Hindlimb muscle (tissue), 1 donor: Measurements from ENCODE around the gene DUSP12. TPM values are rescaled to one million over a fixed set of nuclear protein-coding genes. Genes with fewer than 3 reads are reported as not detected.

Experiments used
- DNase-seq: peaks from one replicate; pipeline ENCODE4 v3.0.0-alpha.2; 2013
- polyA plus RNA-seq: library from polyadenylated mRNA; unstranded; fragments of 120-200 nt; gene quantifications from one replicate; pipeline ENCODE4 v1.2.1, GENCODE V29; 2013; ENCODE audit not compliant: insufficient read length

Gene DUSP12
- polyA plus RNA-seq, 1 donor, result 26.3 TPM

DNA sequence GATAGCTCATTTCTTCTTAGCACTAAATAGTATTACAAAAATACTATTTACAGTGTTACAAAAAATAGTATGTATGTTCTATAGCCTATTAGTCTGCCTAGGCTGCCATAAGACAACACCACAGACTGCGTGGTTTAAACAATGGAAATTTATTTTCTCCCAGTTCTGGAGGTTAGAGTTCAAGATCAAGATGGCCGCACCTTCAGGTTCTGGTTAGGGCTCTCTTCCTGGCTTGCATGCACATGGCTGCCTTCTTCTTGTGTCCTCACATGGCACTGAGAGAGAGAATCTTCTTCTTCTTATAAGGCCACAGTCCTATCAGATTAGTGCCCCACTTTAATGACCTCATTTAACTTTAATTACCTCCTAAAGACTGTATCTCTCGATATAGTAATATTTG lies 20.7 kb downstream of the DUSP12 start:
- no peak for DNase-seq

DNA sequence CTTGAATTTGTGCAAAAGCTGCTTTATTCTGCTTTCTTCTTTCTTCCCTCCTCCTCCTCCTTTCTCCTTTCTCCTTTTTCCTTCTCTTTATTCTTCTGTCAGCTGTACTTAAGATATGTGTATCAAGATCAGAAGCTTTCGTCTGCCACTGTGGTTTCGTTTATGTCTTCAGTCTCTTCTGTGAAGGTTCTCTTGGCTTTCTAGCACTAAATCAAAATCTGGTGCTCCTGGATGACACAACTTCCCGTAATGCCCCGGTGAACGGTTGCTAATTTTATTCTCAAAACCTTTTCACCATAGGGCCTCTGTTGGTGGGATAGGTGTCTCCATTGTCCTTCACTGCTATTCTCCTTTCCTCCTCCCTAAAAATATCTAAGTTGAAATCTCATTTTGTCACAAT lies 21.6 kb downstream of the DUSP12 start:
- no peak for DNase-seq

DNA sequence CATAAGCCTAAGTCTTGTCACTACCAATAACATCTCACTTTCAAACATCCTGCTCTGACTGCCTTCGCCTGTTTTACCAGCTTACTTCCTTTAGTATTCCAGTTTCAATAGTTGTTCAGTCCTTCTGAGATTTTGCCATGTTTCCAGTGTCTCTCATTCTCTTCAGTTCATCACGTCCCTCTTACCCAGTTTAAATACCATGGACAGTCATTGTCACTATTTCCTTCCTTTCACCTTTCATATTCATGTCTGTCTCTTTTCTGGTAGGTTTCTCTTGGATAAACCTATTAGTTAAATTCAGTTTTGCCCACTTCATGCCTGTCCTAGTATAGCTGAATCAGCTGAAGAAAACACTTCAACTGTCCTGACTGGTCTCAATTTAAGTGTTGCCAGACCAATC lies 22.4 kb downstream of the DUSP12 start:
- no peak for DNase-seq

DNA sequence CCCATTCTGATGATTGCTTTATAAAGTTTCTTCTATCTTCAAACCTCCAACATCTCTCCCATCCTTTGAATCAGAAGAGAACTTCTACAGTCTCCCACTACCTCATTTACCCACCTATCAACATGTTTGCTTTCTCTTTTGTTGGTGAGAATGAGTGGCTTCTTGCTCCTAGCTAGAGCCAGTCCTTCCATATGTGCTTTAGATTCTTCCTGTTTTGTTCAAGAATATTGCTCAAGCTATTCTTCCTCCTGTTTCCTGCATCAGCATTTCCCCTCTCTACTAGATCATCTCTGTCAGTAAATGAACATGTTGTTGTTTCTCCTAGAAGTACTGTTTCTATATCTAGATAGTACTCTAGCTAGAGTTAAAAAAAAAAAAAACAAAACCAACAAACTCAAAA lies 22.8 kb downstream of the DUSP12 start:
- DNase-seq, result no peak

DNA sequence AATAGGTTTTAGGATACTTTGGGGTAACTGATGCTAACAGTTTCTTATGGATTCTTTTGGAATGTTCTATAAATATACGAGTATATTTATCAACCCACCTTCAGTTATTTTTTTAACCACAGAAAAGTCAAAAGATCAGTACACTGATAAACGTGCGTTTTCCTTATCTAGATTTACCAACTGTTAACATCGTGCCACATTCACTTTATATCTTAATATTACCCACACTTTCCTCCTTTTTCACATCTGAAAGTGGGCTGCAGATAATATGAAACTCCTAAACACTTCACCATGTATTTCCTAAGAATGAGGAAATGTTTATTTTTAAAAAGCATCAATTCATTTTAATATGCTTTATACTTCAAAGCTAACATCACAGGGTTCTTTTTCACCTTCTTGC lies 24.2 kb downstream of the DUSP12 start:
- no peak for DNase-seq

DNA sequence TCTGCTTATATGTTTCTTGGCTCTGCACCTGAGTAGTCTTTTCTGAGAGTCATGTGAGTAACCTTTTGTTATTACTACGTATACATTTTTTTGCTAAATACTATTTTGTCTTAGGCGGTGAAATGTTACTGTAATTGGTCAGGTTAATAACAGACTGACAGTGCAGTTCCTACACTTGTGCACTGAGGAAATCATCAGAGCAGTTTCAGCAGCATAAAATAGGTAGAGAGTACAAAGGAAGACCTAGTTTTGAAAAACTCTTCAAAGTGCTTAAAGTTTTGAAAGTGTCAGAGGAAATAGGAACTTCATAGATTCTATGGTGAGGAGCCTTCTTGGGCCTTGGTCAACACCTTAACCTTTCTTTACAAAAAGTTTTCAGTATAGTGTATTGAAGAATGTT lies 27.7 kb downstream of the DUSP12 start:
- DNase-seq, result no peak

DNA sequence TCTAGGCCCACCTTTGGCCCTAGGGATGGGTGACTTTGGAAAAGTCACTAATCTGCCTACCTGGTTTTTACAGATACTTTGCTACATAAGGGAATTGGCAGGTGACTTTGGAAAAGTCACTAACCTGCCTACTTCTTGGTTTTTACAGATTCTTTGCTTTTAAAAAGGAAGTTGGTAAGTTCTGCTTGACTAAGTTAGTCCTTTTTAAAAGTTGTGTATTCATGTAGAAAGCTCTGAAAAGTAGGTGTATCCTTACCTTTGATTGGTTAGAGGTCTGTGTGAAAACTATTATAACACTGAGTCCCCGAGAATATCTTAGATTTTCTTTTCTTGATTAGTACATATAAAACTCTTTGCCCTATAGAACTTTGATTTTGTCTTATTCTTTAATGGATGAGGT lies 28.9 kb downstream of the DUSP12 start:
- no peak for DNase-seq

DNA sequence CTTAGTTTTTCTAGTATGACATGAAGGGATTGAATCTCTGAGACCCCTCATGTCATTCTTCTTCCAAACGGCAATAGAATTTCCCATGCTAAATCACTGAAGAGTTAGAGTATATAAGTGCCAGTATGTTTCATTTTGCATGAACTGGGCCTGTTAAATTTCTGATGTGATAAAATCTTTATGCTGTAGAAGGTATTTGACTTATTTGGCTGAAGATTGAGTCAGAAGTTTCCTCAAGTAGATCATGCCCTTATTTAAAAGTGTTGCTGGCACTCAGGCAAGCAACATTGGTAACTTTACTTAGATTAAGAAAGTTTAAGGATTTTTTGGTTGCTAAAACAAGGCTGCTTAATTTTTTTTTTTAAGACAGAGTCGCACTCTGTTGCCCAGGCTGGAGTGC lies 29.8 kb downstream of the DUSP12 start:
- no peak for DNase-seq

DNA sequence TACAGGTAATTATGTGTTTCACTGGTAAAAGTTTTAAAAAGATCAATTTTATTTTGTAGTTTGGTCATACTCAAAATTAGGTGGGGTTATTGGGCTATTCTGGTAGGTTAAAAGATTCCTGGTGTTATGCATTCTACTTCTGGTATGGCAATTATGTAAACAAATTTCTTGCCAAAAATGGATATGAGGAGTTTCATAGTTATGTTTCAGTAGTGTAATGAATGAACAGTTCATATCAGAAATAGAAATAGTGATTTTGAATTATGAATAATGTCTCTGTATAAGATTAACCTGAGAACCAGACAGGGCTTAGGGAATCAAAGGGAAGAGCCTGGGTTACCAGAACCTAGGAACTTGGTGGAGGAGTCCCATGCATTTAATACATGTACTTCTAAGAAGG lies 32.4 kb downstream of the DUSP12 start:
- DNase-seq, result no peak

DNA sequence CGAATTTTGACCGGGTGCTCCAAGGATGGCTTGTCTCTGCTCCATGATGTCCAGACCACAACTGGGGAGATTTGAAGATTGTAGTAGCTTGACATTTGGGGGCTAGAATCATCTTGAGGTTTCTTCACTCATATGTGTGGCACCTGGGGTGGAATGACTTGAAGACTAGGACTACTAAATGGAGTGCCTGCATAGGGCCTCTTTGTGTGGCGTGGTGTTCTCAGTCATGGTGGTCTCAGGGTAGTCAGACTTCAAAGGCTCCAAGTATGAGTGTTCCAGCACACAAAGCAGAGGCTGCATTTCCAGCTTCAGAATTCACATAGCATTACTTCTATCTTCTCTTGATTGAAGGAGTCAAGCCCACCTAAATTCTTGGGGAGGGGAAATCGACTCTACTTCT lies 33.3 kb downstream of the DUSP12 start:
- no peak for DNase-seq

DNA sequence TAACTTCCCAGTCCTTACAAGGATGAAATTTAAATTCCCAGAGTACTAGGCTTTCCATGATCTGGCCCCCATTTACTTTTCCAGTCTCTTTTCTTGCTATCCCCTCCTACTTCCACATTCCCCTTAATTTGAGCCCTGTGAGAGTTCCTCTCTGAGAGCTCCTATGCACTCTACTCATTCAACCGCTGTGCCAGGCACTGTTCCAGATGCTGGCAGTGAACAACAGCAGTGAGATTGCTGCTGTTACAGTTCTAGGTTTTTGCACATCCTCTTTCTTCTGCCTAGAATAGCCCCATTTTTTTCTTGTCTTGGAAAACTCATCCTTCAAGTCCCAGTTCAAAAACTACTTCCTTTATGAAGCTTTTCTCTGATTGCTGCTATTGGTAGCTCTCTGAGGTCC lies 35.4 kb downstream of the DUSP12 start:
- no peak for DNase-seq

DNA sequence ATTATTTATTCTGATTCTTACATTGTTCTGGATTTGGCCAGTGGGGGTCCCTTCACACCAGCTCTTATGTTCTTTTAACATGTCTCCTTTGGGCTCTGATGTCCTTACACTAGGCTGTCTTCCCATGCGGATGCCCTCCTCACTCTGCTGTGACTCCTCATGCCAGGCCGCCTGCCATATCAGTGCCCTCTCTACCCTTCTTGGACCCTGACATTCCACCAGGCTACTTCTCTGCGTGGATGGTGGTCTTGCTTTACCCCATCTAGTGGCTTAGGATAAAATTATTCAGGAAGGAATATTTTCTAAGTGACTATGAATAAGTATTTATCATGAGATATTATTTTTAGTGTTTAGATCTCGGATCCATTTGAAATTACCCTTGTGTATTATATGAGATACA lies 37.8 kb downstream of the DUSP12 start:
- DNase-seq, result no peak

DNA sequence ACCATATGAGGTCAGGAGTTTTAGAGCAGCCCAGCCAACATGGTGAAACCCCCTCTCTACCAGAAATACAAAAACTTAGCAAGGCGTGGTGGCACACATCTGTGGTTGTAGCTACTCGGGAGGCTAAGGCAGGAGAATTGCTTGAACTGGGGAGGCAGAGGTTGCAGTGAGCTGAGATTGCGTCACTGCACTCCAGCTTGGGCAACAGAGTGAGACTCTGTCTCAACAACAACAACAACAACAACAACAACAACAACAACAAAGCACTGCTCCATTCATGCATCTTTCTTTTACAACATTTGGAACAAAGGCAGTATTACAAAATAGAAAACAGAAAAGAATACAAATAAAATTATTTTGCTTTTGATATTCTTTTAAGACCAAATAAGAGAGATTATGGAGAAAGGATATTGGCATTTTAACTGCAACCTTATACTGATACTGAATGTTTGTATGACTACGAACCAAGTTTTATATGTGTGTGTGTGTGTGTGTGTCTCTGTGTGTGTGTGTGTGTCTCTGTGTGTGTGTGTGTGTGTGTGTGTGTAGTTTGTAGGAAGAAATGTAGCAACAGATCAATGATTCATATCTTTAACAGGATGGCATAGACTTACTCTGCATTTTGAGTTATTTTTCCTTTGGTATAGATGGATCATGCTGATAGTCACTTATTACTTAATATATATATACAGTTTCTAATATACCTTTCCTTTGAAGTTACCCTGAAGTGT lies 41.2 kb downstream of the DUSP12 start:
- no peak for DNase-seq

DNA sequence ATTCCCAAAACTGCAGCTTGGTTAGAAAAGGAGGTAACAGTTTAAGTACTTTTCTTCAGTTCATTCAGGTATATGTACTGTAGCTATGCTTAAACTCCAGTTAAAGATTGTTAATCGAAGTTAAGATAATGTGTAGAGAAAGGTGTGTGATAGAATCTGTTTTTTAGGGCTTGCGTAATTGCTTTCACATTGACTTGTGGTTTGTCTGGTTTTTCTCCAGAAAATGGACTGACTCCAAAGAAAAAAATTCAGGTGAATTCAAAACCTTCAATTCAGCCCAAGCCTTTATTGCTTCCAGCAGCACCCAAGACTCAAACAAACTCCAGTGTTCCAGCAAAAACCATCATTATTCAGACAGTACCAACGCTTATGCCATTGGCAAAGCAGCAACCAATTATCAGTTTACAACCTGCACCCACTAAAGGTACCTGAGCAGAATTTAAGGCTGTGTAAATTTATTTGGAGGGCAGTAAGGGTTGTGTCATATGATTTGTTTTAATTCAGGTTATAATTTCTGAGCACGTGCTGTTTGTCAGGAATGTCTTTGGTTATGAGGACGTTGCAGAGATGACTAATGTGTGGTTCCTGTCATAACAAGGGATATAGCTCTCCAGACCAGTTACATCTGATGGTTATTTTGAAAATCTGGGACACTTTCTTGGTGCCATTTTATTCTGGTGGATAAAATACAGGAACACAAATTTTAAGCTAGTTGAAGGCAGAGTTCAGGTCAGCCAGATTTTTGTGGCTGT lies 42.5 kb downstream of the DUSP12 start:
- DNase-seq, result no peak

DNA sequence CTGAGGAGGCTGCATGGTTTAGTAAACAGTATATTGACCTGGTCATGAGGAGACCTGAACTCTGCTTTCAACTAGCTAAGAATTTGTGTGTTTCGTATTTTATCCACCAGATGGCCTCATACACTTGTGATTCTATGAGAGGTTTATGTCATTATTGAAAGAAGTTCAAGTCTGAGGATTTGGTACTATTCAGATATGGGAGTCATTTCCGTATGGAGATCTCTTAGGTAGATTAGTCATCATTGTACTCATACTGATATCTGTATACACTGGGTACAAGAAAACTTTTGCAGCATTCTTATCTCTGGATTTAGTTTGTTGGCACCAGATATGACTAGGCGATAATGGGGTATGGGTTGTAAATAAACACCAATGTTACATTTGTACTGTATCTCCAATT lies 43.2 kb downstream of the DUSP12 start:
- DNase-seq, result peak; percentile 54

DNA sequence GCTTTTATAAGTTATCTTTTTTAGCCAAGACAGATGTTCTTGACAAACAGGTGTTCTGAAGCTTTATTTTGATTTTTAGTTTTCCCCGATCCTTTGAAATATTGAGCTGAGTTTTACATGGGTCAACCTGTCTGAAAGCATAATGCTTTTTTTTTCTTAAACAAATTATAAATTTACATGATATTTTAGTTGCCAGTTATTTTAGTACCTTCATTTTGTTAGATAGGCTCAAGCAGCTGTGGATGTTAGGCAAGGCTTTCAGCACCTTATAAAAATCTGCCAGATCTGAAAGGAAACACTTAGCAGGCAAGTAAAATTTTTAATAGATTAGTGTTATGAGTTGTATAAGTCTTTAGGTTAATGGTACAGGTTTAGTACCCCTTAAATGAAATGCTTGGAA lies 50.2 kb downstream of the DUSP12 start:
- DNase-seq, result no peak

DNA sequence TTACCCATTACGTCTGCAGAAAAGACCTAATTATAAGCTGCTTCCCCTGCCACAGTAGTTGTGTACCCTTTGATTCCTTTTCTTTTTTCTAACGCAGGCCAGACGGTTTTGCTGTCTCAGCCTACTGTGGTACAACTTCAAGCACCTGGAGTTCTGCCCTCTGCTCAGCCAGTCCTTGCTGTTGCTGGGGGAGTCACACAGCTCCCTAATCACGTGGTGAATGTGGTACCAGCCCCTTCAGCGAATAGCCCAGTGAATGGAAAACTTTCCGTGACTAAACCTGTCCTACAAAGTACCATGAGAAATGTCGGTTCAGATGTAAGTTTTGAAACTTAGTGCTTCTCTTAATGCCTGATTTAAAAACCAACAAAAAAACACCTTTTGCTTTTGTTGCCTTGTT lies 52.4 kb downstream of the DUSP12 start:
- no peak for DNase-seq

DNA sequence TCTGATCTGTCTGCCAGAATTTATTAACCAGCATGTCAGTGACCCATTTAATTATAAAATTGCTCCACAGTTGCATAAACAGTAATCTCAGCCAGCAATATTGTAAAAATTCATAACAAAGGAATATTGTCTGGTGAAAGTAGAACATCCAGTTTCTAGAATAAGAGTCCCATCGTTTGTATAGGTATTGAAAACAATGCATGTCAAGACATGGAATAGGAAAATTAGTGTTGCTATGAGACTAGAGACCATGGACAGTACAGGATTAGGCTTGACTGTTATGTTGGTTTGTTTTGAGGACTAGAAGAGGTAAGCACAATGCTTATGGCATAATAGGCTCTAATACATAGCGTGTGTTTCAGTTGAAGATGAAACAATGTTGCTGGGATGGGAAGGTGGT lies 53.6 kb downstream of the DUSP12 start:
- no peak for DNase-seq

DNA sequence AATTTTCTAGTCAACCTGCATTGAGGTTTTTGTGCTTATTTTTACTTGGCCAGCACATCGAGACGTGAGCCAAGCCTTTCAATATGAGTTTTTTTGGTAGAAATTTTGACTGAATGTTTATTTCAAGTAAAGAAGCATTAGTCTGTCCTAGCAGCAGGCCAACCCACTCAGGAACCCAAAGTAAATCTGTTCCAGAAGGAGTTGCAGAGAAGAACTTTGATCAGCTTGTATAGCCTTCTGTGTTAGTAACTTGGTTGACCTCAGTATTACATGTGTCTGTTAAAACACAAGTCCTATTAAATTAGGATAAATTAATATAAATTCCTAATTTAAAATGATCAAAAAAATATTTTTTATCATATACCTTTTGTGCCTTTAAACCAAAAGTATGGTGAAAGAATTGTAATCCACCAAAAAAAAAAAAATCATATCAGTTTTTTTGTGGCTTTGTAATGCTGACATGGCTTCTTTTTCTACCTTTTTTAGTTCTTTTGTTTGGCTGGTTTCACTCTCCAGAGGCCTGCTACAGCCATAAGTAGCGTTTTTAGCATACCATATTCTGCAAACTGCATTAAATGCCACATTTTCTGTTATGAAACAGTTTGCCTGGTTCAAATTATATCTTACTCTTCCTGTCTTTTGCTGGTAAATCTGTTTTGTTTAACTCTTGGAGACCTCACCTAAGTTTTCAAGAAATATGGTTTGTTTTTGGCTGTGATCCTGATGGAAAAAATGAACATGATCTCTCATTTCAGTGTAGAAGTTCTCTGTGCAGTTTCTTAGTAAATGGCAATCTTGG lies 56.0 kb downstream of the DUSP12 start:
- peak; percentile 68 for DNase-seq
